Fibroblast of pulmonary artery (primary cell): Measurements from ENCODE around the gene ADAT3.

Source experiments
- DNase-seq: peaks from one replicate; pipeline ENCODE4 v3.0.0-alpha.2; 2010; ENCODE audit warnings: low read depth
- H3K4me3 ChIP-seq: replicated peaks from 2 replicates; pipeline ENCODE4 v1.5.1; 2011; ENCODE audit warnings: low read depth, mild to moderate bottlenecking, control low read depth, low read length, moderate library complexity
- TF ChIP-seq, protein P1 (sequence below): IDR thresholded peaks from 2 replicates; pipeline ENCODE4 v1.5.1; 2011; ENCODE audit warnings: mild to moderate bottlenecking, control low read depth, low read length, inconsistent platforms; ENCODE audit errors: missing control alignments

The ADAT3 gene

DNA sequence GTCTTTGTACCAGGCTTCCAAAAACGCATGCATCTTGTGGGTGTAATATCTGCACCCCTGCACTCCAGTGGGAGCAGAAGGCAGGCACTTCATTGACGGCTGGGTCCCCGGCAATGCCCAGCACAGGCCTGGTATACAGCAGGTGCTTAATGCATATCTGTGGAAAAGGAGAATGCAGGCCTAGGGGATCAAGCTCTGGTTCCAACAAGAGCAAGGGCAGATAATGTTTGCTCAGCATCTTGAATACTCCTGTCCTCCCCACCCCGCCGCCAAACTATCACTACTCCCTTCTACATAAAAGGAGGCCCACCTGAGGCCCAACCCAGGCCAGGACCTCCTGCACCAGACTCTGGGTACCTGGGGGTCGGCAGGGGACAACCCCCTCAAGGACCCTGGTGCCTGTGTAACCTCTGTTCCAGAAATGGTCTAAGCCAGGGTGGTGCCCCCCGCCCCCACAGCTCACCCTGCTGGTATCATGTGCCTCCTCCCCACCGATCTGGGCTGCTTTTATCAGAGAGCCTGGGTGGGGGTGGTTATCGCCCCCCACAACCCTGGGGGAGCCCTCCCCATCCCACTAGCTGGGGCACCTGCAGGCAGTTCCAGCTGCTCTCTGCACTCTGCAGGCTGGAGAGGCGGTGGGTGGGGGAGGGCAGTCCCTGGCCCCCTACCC is 46.7 kb upstream of the ADAT3 start:
- H3K4me3 ChIP-seq = no peak overlapping the region
- no peak for DNase-seq

DNA sequence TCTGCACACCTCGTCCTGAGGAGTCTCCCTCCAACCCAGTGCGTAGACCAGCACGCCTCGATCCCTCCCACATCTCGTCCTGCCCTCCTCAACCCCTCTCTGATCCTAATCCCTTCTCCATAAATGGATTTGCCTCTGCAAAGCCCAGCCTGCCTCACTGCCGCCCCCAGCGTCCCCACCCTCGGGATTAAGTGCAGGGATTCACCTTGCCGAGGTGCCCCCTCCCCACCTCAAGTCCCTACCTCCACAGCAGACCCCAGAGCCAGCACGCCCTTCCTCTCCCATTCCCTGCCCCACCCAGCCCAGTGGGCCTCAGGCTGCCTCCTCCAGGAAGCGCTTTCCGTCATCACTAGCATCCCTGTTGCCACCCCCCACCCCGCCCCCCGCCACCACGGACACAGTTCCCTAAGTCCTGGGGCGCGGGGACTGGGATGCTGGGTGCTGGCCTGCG is 45.8 kb upstream of the ADAT3 start:
- no peak for DNase-seq
- no peak overlapping the region for H3K4me3 ChIP-seq
- TF ChIP-seq, protein P1, sequence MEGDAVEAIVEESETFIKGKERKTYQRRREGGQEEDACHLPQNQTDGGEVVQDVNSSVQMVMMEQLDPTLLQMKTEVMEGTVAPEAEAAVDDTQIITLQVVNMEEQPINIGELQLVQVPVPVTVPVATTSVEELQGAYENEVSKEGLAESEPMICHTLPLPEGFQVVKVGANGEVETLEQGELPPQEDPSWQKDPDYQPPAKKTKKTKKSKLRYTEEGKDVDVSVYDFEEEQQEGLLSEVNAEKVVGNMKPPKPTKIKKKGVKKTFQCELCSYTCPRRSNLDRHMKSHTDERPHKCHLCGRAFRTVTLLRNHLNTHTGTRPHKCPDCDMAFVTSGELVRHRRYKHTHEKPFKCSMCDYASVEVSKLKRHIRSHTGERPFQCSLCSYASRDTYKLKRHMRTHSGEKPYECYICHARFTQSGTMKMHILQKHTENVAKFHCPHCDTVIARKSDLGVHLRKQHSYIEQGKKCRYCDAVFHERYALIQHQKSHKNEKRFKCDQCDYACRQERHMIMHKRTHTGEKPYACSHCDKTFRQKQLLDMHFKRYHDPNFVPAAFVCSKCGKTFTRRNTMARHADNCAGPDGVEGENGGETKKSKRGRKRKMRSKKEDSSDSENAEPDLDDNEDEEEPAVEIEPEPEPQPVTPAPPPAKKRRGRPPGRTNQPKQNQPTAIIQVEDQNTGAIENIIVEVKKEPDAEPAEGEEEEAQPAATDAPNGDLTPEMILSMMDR = no peak

More for the DNA sequence above, 46.7 kb upstream of the ADAT3 start:
- TF ChIP-seq, protein P1 = no peak

DNA sequence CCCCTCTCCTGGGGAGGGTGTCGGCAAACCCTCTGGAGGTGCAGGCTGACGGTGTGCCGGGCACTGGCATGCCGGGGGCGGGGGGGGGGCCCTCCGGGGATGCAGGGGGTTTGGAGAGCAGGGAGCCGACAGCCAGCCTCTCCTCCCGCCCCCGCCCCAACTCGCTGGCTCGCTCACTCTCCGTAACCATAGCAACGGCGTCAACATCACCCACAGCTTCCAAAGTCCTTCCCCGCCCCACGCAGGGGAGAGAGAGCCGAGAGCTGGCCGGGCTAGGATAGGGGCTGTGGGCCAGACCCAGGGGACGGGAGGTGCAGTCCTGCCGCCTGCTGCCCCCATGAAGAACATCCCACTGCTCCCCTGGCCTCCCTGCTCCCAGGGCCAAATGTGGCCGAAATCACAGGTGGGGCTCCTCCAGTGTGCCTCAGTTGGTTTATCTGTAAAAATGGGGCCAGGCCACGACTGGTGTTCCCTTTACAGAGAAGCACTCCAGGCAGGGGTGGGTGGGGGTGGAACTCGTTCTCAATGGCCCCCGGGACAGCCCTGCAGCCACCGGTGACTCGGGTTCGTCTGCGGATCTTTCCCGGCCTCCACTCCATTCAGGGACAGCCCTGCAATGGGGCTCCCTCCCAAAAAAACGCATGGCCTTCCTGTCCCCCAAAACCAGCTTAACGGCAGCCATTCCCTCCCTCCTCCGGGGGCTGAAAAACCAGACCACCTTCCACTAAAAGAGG is 45.0 kb upstream of the ADAT3 start:
- TF ChIP-seq, protein P1 = no peak
- peak; percentile 85 for DNase-seq
- H3K4me3 ChIP-seq = peak overlapping the region; percentile 69

DNA sequence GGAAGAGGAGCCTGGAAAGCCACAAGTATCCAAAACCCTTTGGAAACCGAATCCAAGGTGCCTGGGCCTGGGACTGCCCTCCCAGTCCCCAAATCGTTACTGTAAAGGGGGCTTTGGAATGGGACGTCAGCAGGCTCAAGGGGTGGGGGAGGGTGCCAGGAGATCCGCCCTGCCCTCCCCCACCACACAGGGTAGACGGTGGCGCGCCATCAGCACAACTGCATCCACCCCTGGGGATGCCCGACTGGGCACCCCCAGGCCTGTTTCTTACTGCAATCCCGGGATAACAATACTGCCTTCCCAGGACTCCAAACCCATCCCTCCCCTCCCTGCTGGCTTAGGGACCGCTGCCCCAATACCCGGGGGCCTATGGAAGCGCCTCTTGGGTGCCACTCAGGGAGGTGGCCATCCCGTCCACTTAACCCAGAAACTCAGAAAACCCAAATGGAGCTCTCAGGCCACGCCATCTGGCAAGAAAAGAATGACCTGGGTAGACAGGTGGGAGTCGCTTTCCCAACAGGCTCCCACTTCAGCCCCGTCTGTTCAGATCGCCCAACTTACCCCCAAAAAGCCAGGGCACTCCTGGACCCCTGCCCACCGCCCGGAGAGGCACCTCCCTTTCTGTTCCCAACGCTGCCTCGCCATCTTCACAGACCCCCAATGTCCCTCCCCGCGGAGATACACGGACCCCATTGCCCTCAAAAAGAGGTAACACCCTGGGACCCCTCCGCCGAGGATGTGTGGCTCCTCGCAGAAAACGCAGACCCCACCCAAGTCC is 44.2 kb upstream of the ADAT3 start:
- no peak for DNase-seq
- TF ChIP-seq, protein P1 = no peak
- peak overlapping the region; percentile 69 for H3K4me3 ChIP-seq

DNA sequence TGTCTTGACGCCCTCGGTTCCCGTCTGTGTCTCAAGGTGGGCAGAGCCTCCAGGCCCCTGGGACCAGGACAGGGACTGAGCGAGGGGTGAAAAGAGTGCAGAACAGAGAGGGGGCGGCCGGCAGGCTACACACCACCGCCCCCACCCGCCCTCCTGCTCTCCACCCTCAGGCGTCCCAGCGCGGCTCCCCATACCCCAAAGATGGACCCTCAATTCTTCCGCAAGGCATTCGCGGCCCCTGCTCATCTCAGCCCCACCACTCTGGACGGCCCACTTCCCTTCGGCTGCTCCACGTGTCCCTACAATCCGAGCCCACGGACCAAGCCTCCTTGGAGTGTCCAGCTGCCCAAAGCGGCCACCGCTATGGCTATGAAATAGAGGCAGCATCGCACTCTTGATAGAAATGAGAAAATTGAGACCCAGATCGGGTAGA is 43.6 kb upstream of the ADAT3 start:
- peak overlapping the region; percentile 69 for H3K4me3 ChIP-seq
- TF ChIP-seq, protein P1 = no peak
- DNase-seq = no peak

DNA sequence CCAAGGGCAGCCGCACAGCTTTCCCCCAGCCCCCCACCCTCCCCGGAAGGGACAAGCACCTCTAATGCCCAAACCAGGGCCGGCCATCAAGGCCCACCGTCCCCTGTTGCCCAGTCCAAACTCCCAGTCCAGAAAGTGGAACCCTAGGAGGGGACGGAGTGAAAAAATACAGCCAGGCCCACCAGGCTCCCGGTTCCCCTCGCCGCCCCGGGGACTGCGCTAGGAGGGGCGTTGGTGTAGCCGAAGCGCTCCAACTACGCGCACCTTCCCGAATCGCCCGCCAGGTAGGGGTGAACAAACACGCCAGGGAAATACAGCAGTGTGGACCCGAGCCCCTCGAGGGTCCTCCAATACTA is 43.2 kb upstream of the ADAT3 start:
- no peak for DNase-seq
- TF ChIP-seq, protein P1 = no peak
- peak overlapping the region; percentile 69 for H3K4me3 ChIP-seq
